Testis (tissue), 3 donors: ENCODE data around the gene HSPA9. TPM values are rescaled to one million over a fixed set of nuclear protein-coding genes. Genes with fewer than 3 reads are reported as not detected.

Experiments used
- DNase-seq: peaks from one replicate; pipeline ENCODE4 v3.0.0-alpha.2; 2019
- H3K27ac ChIP-seq, 2 donors: fragments of 200-600 bp; sonication (generic); one replicate each; pipeline ENCODE4 v1.5.1; 2019
- H3K27me3 ChIP-seq: fragments of 200-600 bp; sonication (generic); one replicate; pipeline ENCODE4 v1.5.1; 2019
- H3K36me3 ChIP-seq: fragments of 200-600 bp; sonication (generic); one replicate; pipeline ENCODE4 v1.5.1; 2017; ENCODE audit warnings: low read depth; ENCODE audit errors: missing control alignments
- H3K4me1 ChIP-seq: fragments of 200-600 bp; sonication (generic); one replicate; pipeline ENCODE4 v1.5.1; 2019
- H3K4me3 ChIP-seq, 2 donors: fragments of 200-600 bp; sonication (generic); one replicate each; pipeline ENCODE4 v1.5.1; 2017 to 2019
- H3K9me3 ChIP-seq: fragments of 200-600 bp; sonication (generic); one replicate; pipeline ENCODE4 v1.5.1; 2017
- POLR2A ChIP-seq: fragments of 450-650 bp; IDR thresholded peaks from one replicate; pipeline ENCODE4 v1.6.1; 2017; ENCODE audit warnings: antibody characterized with exemption, mild to moderate bottlenecking, moderate library complexity
- WGBS, 2 donors: methylation state at CpG; one replicate each; pipeline ENCODE4 v1.1.5; 2018; 5-methylcytosine and 5-hydroxymethylcytosine counted together
- intact Hi-C: fragments of 100-400 bp; cut with DNase I; formaldehyde crosslinking; loops from one replicate; pipeline ENCODE4 v1.15.1; 2023; ENCODE audit warnings: low total_unique reads
- polyA plus RNA-seq: library from polyadenylated mRNA; stranded (reverse); fragments of 350-450 nt; fragmentation: Illumina TruSeq; extraction: RNeasy Lipid Tissue Mini Kit (QIAGEN cat#74804); gene quantifications from one replicate; pipeline ENCODE4 v1.2.3, GENCODE V29; 2014; ENCODE audit warnings: low read depth, low replicate concordance; ENCODE audit not compliant: insufficient read depth
- total RNA-seq, 2 donors: library from RNA; depleted of rRNA; stranded (reverse); fragments of >200 nt; gene quantifications; one replicate each; pipeline ENCODE4 v1.2.3, GENCODE V29; 2016
- TF ChIP-seq, protein P1 (sequence below), 3 experiments: fragments of 450-650 bp in 2 of 3; fragments of 200-600 bp in 1 of 3; sonication (generic) in 1 of 3; IDR thresholded peaks; one replicate each; pipeline ENCODE4 v1.5.1; 2016 to 2019; ENCODE audit warnings: antibody characterized with exemption in 3 of 3, mild to moderate bottlenecking in 2 of 3, moderate library complexity in 1 of 3

HSPA9 gene
- total and polyA plus RNA-seq, 3 donors from 2014 or later: 145 to 243 (median 205) TPM

DNA sequence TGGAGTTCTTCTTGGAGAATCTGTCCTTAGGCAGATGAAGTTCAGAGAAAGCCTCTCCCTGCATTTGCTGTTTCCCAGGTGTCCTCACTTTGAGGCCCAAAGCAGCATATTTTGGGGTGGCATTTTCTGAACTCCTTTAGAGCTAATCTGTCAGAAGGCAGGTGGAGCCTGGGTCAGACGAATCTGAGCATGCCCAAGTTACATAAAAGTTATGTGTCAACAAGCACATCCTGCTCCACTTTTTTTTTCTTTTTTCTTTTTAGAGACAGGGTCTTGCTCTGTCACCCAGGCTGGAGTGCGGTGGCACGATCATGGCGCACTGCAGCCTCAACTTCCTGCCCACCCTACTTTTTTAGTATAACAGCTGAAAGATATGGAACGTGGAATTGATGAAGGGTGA, 41.3 kb upstream of the HSPA9 start:
- no peak overlapping the region for H3K27ac ChIP-seq
- no peak for DNase-seq
- TF ChIP-seq, protein P1, sequence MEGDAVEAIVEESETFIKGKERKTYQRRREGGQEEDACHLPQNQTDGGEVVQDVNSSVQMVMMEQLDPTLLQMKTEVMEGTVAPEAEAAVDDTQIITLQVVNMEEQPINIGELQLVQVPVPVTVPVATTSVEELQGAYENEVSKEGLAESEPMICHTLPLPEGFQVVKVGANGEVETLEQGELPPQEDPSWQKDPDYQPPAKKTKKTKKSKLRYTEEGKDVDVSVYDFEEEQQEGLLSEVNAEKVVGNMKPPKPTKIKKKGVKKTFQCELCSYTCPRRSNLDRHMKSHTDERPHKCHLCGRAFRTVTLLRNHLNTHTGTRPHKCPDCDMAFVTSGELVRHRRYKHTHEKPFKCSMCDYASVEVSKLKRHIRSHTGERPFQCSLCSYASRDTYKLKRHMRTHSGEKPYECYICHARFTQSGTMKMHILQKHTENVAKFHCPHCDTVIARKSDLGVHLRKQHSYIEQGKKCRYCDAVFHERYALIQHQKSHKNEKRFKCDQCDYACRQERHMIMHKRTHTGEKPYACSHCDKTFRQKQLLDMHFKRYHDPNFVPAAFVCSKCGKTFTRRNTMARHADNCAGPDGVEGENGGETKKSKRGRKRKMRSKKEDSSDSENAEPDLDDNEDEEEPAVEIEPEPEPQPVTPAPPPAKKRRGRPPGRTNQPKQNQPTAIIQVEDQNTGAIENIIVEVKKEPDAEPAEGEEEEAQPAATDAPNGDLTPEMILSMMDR (IDR thresholded peaks at IDR 0.05): no peak
- TF ChIP-seq POLR2A: no peak
- no peaks in the 10 kb centered on the region for H3K9me3 ChIP-seq
- intact Hi-C loops: no loop called here
- H3K4me3 ChIP-seq: no peak overlapping the region
- WGBS, 2 donors: 92% methylated on average over 5 of the region's 5 CpGs
- H3K27me3 ChIP-seq: no peaks in the 10 kb centered on the region
- no peaks in the 10 kb centered on the region for H3K36me3 ChIP-seq
- H3K4me1 ChIP-seq: peaks cover 2% of the 10 kb centered on the region

DNA sequence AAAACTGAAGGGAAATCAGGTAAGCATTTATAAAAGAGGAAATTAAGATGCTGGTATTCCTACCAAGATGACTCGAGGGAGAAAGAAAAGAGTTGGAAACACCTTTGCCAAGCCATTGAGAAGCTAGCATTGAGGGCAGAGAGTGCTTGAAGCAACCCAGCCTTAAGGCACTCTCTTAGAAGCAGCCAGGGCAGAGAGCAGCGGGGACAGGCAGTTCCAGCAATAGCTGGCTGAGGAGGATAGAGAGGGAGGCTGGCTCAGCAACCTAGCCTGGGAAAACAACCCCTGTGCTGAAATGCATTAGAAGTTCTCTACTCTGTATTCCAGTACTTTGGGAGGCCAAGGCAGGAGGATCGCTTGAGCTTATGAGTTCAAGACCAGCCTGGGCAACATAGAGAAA, 40.3 kb upstream of the HSPA9 start:
- Histone ChIP-seq H3K36me3 (no peaks in the 10 kb centered on the region), H3K4me1 (peaks cover 7% of the 10 kb centered on the region), H3K27ac (no peak overlapping the region), H3K9me3 (no peaks in the 10 kb centered on the region), H3K27me3 (no peaks in the 10 kb centered on the region), H3K4me3 (no peak overlapping the region)
- intact Hi-C loops: no loop called here
- no peak for TF ChIP-seq POLR2A
- TF ChIP-seq, protein P1 (IDR thresholded peaks at IDR 0.05): no peak
- 79 to 86% methylated on average over 3 of the region's 3 CpGs for WGBS, 2 donors
- no peak for DNase-seq

GRCh38 chr5:138611678-138612218, 36.5 kb upstream of the HSPA9 start:
- WGBS, 2 donors: 68 to 75% methylated on average over 5 of the region's 5 CpGs
- Histone ChIP-seq H3K27ac (no peak overlapping the region), H3K4me1 (peaks cover 17% of the 10 kb centered on the region), H3K9me3 (no peaks in the 10 kb centered on the region), H3K36me3 (no peaks in the 10 kb centered on the region), H3K27me3 (no peaks in the 10 kb centered on the region), H3K4me3 (no peak overlapping the region)
- no peak for DNase-seq
- intact Hi-C loops: no loop called here
- TF ChIP-seq, protein P1 (IDR thresholded peaks at IDR 0.05): no peak
- no peak for TF ChIP-seq POLR2A

DNA sequence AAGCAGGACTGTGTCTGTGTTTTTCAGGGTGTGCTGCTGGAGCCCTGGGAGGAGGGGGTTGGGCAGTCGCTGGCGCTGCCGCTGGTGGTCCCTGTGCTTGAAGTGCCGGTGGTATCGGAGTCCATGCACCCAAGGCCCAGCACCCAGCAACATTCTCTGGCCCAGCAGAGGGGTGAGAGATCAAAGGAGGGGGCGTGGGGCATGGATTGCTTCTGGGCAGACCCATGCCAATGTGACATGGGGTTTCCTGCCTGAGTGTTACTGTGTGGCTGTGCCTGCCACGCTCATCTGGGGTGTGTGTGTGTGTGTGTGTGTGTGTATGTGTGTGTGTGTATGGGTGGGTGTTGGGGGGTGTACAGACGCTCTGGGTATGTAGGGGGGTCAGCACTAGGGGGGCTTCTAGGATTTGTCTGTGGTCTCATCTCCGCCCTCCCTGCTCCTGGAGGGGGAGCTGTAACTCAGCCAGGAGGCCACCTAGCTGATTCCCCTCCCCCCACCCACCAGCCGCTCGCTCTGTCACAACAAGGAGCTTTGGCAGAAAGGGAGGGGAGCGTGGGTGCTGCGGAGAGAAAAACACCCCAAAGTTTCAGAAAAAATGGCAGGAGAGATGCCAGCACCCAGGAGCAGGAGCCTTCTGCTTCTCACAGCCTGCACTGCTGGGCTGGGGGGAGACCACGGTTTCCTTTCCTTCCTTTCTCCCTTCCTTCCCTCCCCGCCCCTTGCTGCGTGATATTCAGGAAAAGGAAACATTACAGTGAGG, 35.9 kb upstream of the HSPA9 start:
- H3K27ac ChIP-seq: no peak overlapping the region
- no peaks in the 10 kb centered on the region for H3K27me3 ChIP-seq
- DNase-seq: no peak
- no peaks in the 10 kb centered on the region for H3K9me3 ChIP-seq
- 25 to 43% methylated on average over 3 to 16 of the region's 16 CpGs for WGBS, 2 donors
- intact Hi-C loops: no loop called here
- TF ChIP-seq, protein P1 (IDR thresholded peaks at IDR 0.05): no peak
- TF ChIP-seq POLR2A: no peak
- H3K4me3 ChIP-seq: no peak overlapping the region
- H3K4me1 ChIP-seq: peaks cover 17% of the 10 kb centered on the region
- no peaks in the 10 kb centered on the region for H3K36me3 ChIP-seq
